Gastrocnemius medialis (tissue), 4 donors: ENCODE data around the gene OXT. TPM values are rescaled to one million over a fixed set of nuclear protein-coding genes. Genes with fewer than 3 reads are reported as not detected.
A peak's percentile ranks its signal among the peaks of the same experiment; 100 is the strongest.

Experiments used
- ATAC-seq, 2 donors: fragments of 150-250 bp; one replicate each; pipeline ENCODE4 v1.9.1; 2016
- DNase-seq, 2 donors: peaks; one replicate each; pipeline ENCODE4 v3.0.0-alpha.2; 2019
- H3K27ac ChIP-seq, 4 donors: fragments of 200-600 bp; sonication (generic); 1 replicate in 1 of 4; 2 replicates in 3 of 4; pipeline ENCODE4 v1.5.1; 2016 to 2018; ENCODE audit warnings: mild to moderate bottlenecking in 2 of 4, moderate library complexity in 1 of 4
- H3K27me3 ChIP-seq, 3 donors: fragments of 200-600 bp; sonication (generic) in 2 of 3; 1 replicate in 1 of 3; 2 replicates in 2 of 3; pipeline versions ENCODE4 v1.5.1 to v1.6.0; 2016 to 2019; ENCODE audit warnings: mild to moderate bottlenecking in 1 of 3, moderate library complexity in 1 of 3
- H3K36me3 ChIP-seq, 2 donors: fragments of 200-600 bp; sonication (generic) in 1 of 2; one replicate each; pipeline ENCODE4 v1.5.1; 2017 to 2018
- H3K4me1 ChIP-seq, 2 donors: fragments of 200-600 bp; sonication (generic) in 1 of 2; one replicate each; pipeline ENCODE4 v1.5.1; 2016 to 2017; ENCODE audit warnings: mild to moderate bottlenecking in 2 of 2
- H3K4me3 ChIP-seq, 4 donors: fragments of 200-600 bp; sonication (generic) in 3 of 4; 1 replicate in 1 of 4; 2 replicates in 3 of 4; pipeline ENCODE4 v1.5.1; 2016 to 2019; ENCODE audit warnings: mild to moderate bottlenecking in 2 of 4
- H3K9me3 ChIP-seq, 3 donors: fragments of 200-600 bp; sonication (generic) in 2 of 3; 1 replicate in 1 of 3; 2 replicates in 2 of 3; pipeline ENCODE4 v1.5.1; 2016 to 2019
- CTCF ChIP-seq, 5 experiments: fragments of 450-650 bp in 3 of 5; fragments of 200-600 bp in 2 of 5; sonication (generic) in 2 of 5; IDR thresholded peaks in 4 of 5; conservative IDR thresholded peaks in 1 of 5; 1 replicate in 4 of 5; 2 replicates in 1 of 5; pipeline ENCODE4 v1.5.1; 2016 to 2019; ENCODE audit warnings: antibody characterized with exemption in 5 of 5, mild to moderate bottlenecking in 3 of 5, moderate library complexity in 3 of 5
- POLR2A ChIP-seq, 2 donors: fragments of 450-650 bp; IDR thresholded peaks; one replicate each; pipeline ENCODE4 v1.6.1; 2017; ENCODE audit warnings: antibody characterized with exemption in 2 of 2, mild to moderate bottlenecking in 2 of 2, moderate library complexity in 2 of 2
- in situ Hi-C, 4 donors: fragments of 200-750 bp; cut with MboI; loops; one replicate each; pipeline versions ENCODE4 v1.15.0 to v1.8.0; 2017; ENCODE audit warnings: low sequenced_read_pairs in 4 of 4
- intact Hi-C: fragments of 100-400 bp; cut with DNase I; formaldehyde crosslinking; loops from one replicate; pipeline ENCODE4 v1.15.1; 2023; ENCODE audit warnings: low total_unique reads
- total RNA-seq, 4 donors: library from RNA; depleted of rRNA; stranded (reverse); fragments of >200 nt; gene quantifications; one replicate each; pipeline versions ENCODE4 v1.1.0 to v1.2.3, GENCODE V29; 2016

Gene OXT
- total RNA-seq, 4 donors from 2014 or later = 2.2 TPM; not detected in 3

GRCh38 chr20:3032624-3033023 is 38.8 kb upstream of the OXT start:
- peak; percentile 42 to 72 for DNase-seq
- peak; percentile 51 to 59 for ATAC-seq
- no peak for TF ChIP-seq POLR2A (IDR thresholded peaks at IDR 0.05)
- no peak for TF ChIP-seq CTCF (IDR thresholded peaks at IDR 0.05 in 4 of 5, conservative IDR thresholded peaks at IDR 0.05 in 1 of 5)
- Histone ChIP-seq H3K4me3 (no peak overlapping the region), H3K4me1 (peaks cover 0 to 3% of the 10 kb centered on the region in 2 donors), H3K27ac (peak overlapping the region in 3 of 4 donors; percentile 41 to 61 (median 57)), H3K36me3 (peaks cover 0 to 55% of the 10 kb centered on the region in 2 donors), H3K27me3 (no peaks in the 10 kb centered on the region), H3K9me3 (no peaks in the 10 kb centered on the region)
- intact Hi-C loops (no loop called here), in situ Hi-C loops (no loop called here)

- Histone ChIP-seq H3K4me3 (no peak overlapping the region), H3K4me1 (peaks cover 0 to 9% of the 10 kb centered on the region in 2 donors), H3K36me3 (peaks cover 0 to 61% of the 10 kb centered on the region in 2 donors), H3K27me3 (no peaks in the 10 kb centered on the region), H3K27ac (no peak overlapping the region), H3K9me3 (no peaks in the 10 kb centered on the region)
- DNase-seq = no peak
- intact Hi-C loops = no loop called here
- no peak for TF ChIP-seq CTCF (IDR thresholded peaks at IDR 0.05 in 4 of 5, conservative IDR thresholded peaks at IDR 0.05 in 1 of 5)
- no peak for TF ChIP-seq POLR2A (IDR thresholded peaks at IDR 0.05)
- ATAC-seq = no peak
- in situ Hi-C loops = no loop called here
Measured at GRCh38 chr20:3037654-3038053, 33.8 kb upstream of the OXT start.

GRCh38 chr20:3038454-3038853 is 33.0 kb upstream of the OXT start:
- no peaks in the 10 kb centered on the region for H3K27me3 ChIP-seq
- no peak overlapping the region for H3K27ac ChIP-seq
- intact Hi-C loops = no loop called here
- H3K4me1 ChIP-seq = peaks cover 3 to 6% of the 10 kb centered on the region in 2 donors
- H3K36me3 ChIP-seq = peaks cover 0 to 61% of the 10 kb centered on the region in 2 donors
- ATAC-seq (no peak), DNase-seq (no peak)
- in situ Hi-C loops = no loop called here
- H3K4me3 ChIP-seq = no peak overlapping the region
- TF ChIP-seq POLR2A (IDR thresholded peaks at IDR 0.05) = no peak
- TF ChIP-seq CTCF (IDR thresholded peaks at IDR 0.05 in 4 of 5, conservative IDR thresholded peaks at IDR 0.05 in 1 of 5) = no peak
- no peaks in the 10 kb centered on the region for H3K9me3 ChIP-seq

- ATAC-seq (no peak), DNase-seq (no peak)
- in situ Hi-C loops = no loop called here
- peaks cover 3 to 6% of the 10 kb centered on the region in 2 donors for H3K4me1 ChIP-seq
- intact Hi-C loops = no loop called here
- no peaks in the 10 kb centered on the region for H3K9me3 ChIP-seq
- TF ChIP-seq CTCF (IDR thresholded peaks at IDR 0.05 in 4 of 5, conservative IDR thresholded peaks at IDR 0.05 in 1 of 5) (no peak), POLR2A (IDR thresholded peaks at IDR 0.05) (no peak)
- H3K36me3 ChIP-seq = peaks cover 0 to 55% of the 10 kb centered on the region in 2 donors
- H3K27me3 ChIP-seq = no peaks in the 10 kb centered on the region
- no peak overlapping the region for H3K27ac ChIP-seq
- no peak overlapping the region for H3K4me3 ChIP-seq
Measured at GRCh38 chr20:3039426-3039825, 32.0 kb upstream of the OXT start.

GRCh38 chr20:3040086-3040485 is 31.3 kb upstream of the OXT start:
- H3K27ac ChIP-seq = no peak overlapping the region
- H3K27me3 ChIP-seq = no peaks in the 10 kb centered on the region
- TF ChIP-seq POLR2A (IDR thresholded peaks at IDR 0.05) (no peak), CTCF (IDR thresholded peaks at IDR 0.05 in 4 of 5, conservative IDR thresholded peaks at IDR 0.05 in 1 of 5) (no peak)
- no peaks in the 10 kb centered on the region for H3K9me3 ChIP-seq
- peaks cover 0 to 51% of the 10 kb centered on the region in 2 donors for H3K36me3 ChIP-seq
- in situ Hi-C loops = no loop called here
- ATAC-seq = no peak
- H3K4me1 ChIP-seq = peaks cover 3 to 6% of the 10 kb centered on the region in 2 donors
- intact Hi-C loops = loop anchor here (10.0 kb wide), 1 partner anchor 165 kb away; the partner anchor contains the start of genes DDRGK1 and ITPA
- H3K4me3 ChIP-seq = no peak overlapping the region
- no peak for DNase-seq
